H1 (cell line): ENCODE results near the gene OR51G1. TPM values are rescaled to one million over a fixed set of nuclear protein-coding genes. Genes with fewer than 3 reads are reported as not detected.

Source experiments
- CTCF ChIA-PET: fragments of 300-600 bp; sonication (Branson Sonifier 250); formaldehyde crosslinking; loops from one replicate; lab custom pipeline; 2021; ENCODE audit not compliant: partially characterized antibody; lab: Charles Lee
- POLR2A ChIA-PET: fragments of 300-600 bp; sonication (Branson Sonifier 250); formaldehyde crosslinking; loops from one replicate; lab custom pipeline; 2021; ENCODE audit warnings: inconsistent platforms; ENCODE audit not compliant: partially characterized antibody; lab: Charles Lee
- DNase-seq, 2 experiments: peaks; one replicate each; pipeline versions ENCODE4 v3.0.0 to v3.0.0-alpha.2; 2010 to 2022; ENCODE audit warnings: low spot score in 2 of 2, low read depth in 1 of 2, mixed read lengths in 1 of 2
- FAIRE-seq: peaks from 2 replicates; lab custom pipeline; 2011; peaks lifted over from hg19 to GRCh38; lab: Jason Lieb, UNC
- H2AFZ ChIP-seq: 2 replicates; pipeline ENCODE4 v1.8.1; 2012; ENCODE audit warnings: low read length, inconsistent platforms
- H2AK5ac ChIP-seq: 2 replicates; pipeline ENCODE4 v1.6.1; 2013; ENCODE audit warnings: low read depth, low read length
- H2BK120ac ChIP-seq: replicated peaks from 2 replicates; pipeline ENCODE3; 2013; ENCODE audit warnings: low read depth, low read length, inconsistent platforms
- H2BK12ac ChIP-seq: 2 replicates; pipeline ENCODE4 v1.6.1; 2013; ENCODE audit warnings: low read depth, low read length
- H2BK15ac ChIP-seq: 2 replicates; pipeline ENCODE4 v1.6.1; 2013; ENCODE audit warnings: low read length
- H2BK20ac ChIP-seq: 2 replicates; pipeline ENCODE4 v1.6.1; 2013; ENCODE audit warnings: low read length
- H2BK5ac ChIP-seq: 2 replicates; pipeline ENCODE4 v1.6.1; 2013; ENCODE audit warnings: low read depth, low read length
- H3K14ac ChIP-seq: 2 replicates; pipeline ENCODE4 v1.6.1; 2013; ENCODE audit warnings: inconsistent platforms; ENCODE audit not compliant: insufficient read length
- H3K18ac ChIP-seq: 2 replicates; pipeline ENCODE4 v1.6.1; 2013; ENCODE audit warnings: low read length; ENCODE audit errors: extremely low read depth
- H3K23ac ChIP-seq: 2 replicates; pipeline ENCODE4 v1.6.1; 2013; ENCODE audit warnings: inconsistent platforms; ENCODE audit not compliant: insufficient read length
- H3K23me2 ChIP-seq: 2 replicates; pipeline ENCODE4 v1.6.1; 2013; ENCODE audit warnings: low read depth, low read length
- H3K27ac ChIP-seq: 2 replicates; pipeline ENCODE4 v1.6.1; 2011; ENCODE audit warnings: low read depth, low read length, inconsistent platforms
- H3K27me3 ChIP-seq, 4 experiments: replicated peaks in 1 of 4; 1 replicate in 1 of 4; 2 replicates in 3 of 4; pipeline versions ENCODE4 v1.6.1 to v1.8.1; 2011 to 2013; ENCODE audit warnings: low read length in 3 of 4, mild to moderate bottlenecking in 3 of 4, inconsistent platforms in 2 of 4, mixed read lengths in 2 of 4, moderate library complexity in 1 of 4; ENCODE audit not compliant: control insufficient read depth in 3 of 4, insufficient read depth in 3 of 4; ENCODE audit errors: extremely low read depth in 1 of 4
- H3K36me3 ChIP-seq, 4 experiments: 2 replicates each; pipeline versions ENCODE4 v1.6.1 to v1.8.1; 2011 to 2013; ENCODE audit warnings: mild to moderate bottlenecking in 4 of 4, low read length in 3 of 4, moderate library complexity in 2 of 4, control low read depth in 1 of 4, inconsistent platforms in 1 of 4; ENCODE audit not compliant: insufficient read depth in 4 of 4, control insufficient read depth in 2 of 4
- H3K4ac ChIP-seq: replicated peaks from 2 replicates; pipeline ENCODE3; 2013; ENCODE audit warnings: low read length, low read depth, mixed read lengths, inconsistent platforms; ENCODE audit not compliant: insufficient read length
- H3K4me1 ChIP-seq, 4 experiments: replicated peaks in 1 of 4; 1 replicate in 1 of 4; 2 replicates in 3 of 4; pipeline versions ENCODE4 v1.6.1 to v1.8.1; 2011 to 2013; ENCODE audit warnings: low read length in 3 of 4, inconsistent platforms in 2 of 4, mixed read lengths in 1 of 4; ENCODE audit not compliant: insufficient read depth in 4 of 4, control insufficient read depth in 3 of 4
- H3K4me2 ChIP-seq, 2 experiments: 2 replicates each; pipeline versions ENCODE4 v1.6.1 to v1.8.1; 2011 to 2013; ENCODE audit warnings: low read depth in 2 of 2, low read length in 2 of 2, control low read depth in 1 of 2, inconsistent platforms in 1 of 2, mild to moderate bottlenecking in 1 of 2; ENCODE audit not compliant: insufficient read depth in 1 of 2
- H3K4me3 ChIP-seq, 4 experiments: fragments of 200-600, 300-600 bp in 1 of 4; sonication (generic), shearing (Covaris generic), sonication (Bioruptor Twin) in 1 of 4; 2 replicates each; pipeline versions ENCODE4 v1.5.1 to v1.8.1; 2011 to 2016; ENCODE audit warnings: low read length in 4 of 4, low read depth in 3 of 4, control low read depth in 2 of 4, inconsistent platforms in 2 of 4, mild to moderate bottlenecking in 2 of 4, mixed read lengths in 1 of 4, moderate library complexity in 1 of 4; ENCODE audit not compliant: insufficient read depth in 2 of 4; ENCODE audit errors: extremely low read depth in 1 of 4
- H3K56ac ChIP-seq: replicated peaks from 2 replicates; pipeline ENCODE3; 2013; ENCODE audit warnings: low read depth, mild to moderate bottlenecking, mixed read lengths, low read length, inconsistent platforms; ENCODE audit not compliant: insufficient read length
- H3K79me1 ChIP-seq: 2 replicates; pipeline ENCODE4 v1.6.1; 2013; ENCODE audit warnings: low read depth, low read length, control low read depth
- H3K79me2 ChIP-seq, 2 experiments: 2 replicates each; pipeline versions ENCODE4 v1.6.1 to v1.8.1; 2012 to 2013; ENCODE audit warnings: low read length in 2 of 2, mild to moderate bottlenecking in 2 of 2, inconsistent platforms in 1 of 2; ENCODE audit not compliant: insufficient read depth in 2 of 2, control insufficient read depth in 1 of 2
- H3K9ac ChIP-seq, 4 experiments: replicated peaks in 1 of 4; 1 replicate in 1 of 4; 2 replicates in 3 of 4; pipeline versions ENCODE4 v1.6.1 to v1.8.1; 2011 to 2013; ENCODE audit warnings: low read depth in 3 of 4, low read length in 3 of 4, control low read depth in 2 of 4, mild to moderate bottlenecking in 2 of 4, moderate library complexity in 2 of 4, inconsistent platforms in 1 of 4; ENCODE audit errors: extremely low read depth in 1 of 4
- H3K9me3 ChIP-seq, 2 experiments: 2 replicates each; pipeline versions ENCODE4 v1.6.1 to v1.8.1; 2012 to 2013; ENCODE audit warnings: mild to moderate bottlenecking in 2 of 2, moderate library complexity in 2 of 2, control low read depth in 1 of 2, inconsistent platforms in 1 of 2, low read depth in 1 of 2, low read length in 1 of 2, mixed read lengths in 1 of 2; ENCODE audit not compliant: insufficient read depth in 2 of 2
- H4K20me1 ChIP-seq, 2 experiments: replicated peaks in 1 of 2; 2 replicates each; pipeline versions ENCODE3 to v1.8.1; 2011 to 2013; ENCODE audit warnings: inconsistent platforms in 2 of 2, low read length in 2 of 2, mild to moderate bottlenecking in 1 of 2; ENCODE audit not compliant: insufficient read depth in 2 of 2, control insufficient read depth in 1 of 2
- H4K5ac ChIP-seq: 2 replicates; pipeline ENCODE4 v1.6.1; 2013; ENCODE audit warnings: low read length, low read depth, mixed read lengths, inconsistent platforms; ENCODE audit not compliant: insufficient read length
- H4K8ac ChIP-seq: 2 replicates; pipeline ENCODE4 v1.8.0; 2013; ENCODE audit warnings: mild to moderate bottlenecking, moderate library complexity, low read length, inconsistent platforms; ENCODE audit not compliant: insufficient read depth; ENCODE audit errors: extremely low read depth
- H4K91ac ChIP-seq: replicated peaks from 2 replicates; pipeline ENCODE3; 2013; ENCODE audit warnings: low read length, mixed read lengths, inconsistent platforms; ENCODE audit not compliant: insufficient read length
- BCL11A ChIP-seq, 2 experiments: IDR thresholded peaks; one replicate each; pipeline ENCODE4 v1.6.1; 2011; ENCODE audit warnings: low read depth in 2 of 2, low read length in 2 of 2, mild to moderate bottlenecking in 2 of 2
- CHD1 ChIP-seq: IDR thresholded peaks from 2 replicates; pipeline ENCODE4 v1.6.1; 2012; ENCODE audit warnings: low read depth, low read length, improper control_type of control experiment
- CHD2 ChIP-seq: IDR thresholded peaks from 2 replicates; pipeline ENCODE4 v1.6.1; 2012; ENCODE audit warnings: low read length, improper control_type of control experiment
- CREB1 ChIP-seq: IDR thresholded peaks from 2 replicates; pipeline ENCODE4 v1.6.1; 2012; ENCODE audit warnings: inconsistent platforms
- EP300 ChIP-seq, 2 experiments: IDR thresholded peaks; 1 replicate in 1 of 2; 2 replicates in 1 of 2; pipeline ENCODE4 v1.6.1; 2011 to 2012; ENCODE audit warnings: low read depth in 2 of 2, low read length in 2 of 2, mild to moderate bottlenecking in 2 of 2, borderline replicate concordance in 1 of 2, inconsistent platforms in 1 of 2, moderate library complexity in 1 of 2
- HDAC2 ChIP-seq, 2 experiments: fragments of 300-600 bp in 1 of 2; sonication (generic) in 1 of 2; IDR thresholded peaks; 2 replicates each; pipeline ENCODE4 v1.6.1; 2011 to 2012; ENCODE audit warnings: low read depth in 2 of 2, low read length in 2 of 2, mild to moderate bottlenecking in 2 of 2, moderate library complexity in 2 of 2, borderline replicate concordance in 1 of 2, inconsistent platforms in 1 of 2
- RBBP5 ChIP-seq: IDR thresholded peaks from 2 replicates; pipeline ENCODE4 v1.7.1; 2012; ENCODE audit warnings: low read depth, mild to moderate bottlenecking, inconsistent platforms, low read length, moderate library complexity, borderline replicate concordance
- RNF2 ChIP-seq: fragments of 200-900, 300-1000 bp; sonication (generic); IDR thresholded peaks from 2 replicates; pipeline ENCODE4 v1.7.1; 2016; ENCODE audit warnings: borderline replicate concordance, low read depth, mild to moderate bottlenecking, antibody characterized with exemption, low read length; ENCODE audit not compliant: poor library complexity, severe bottlenecking; ENCODE audit errors: missing control alignments
- SIRT6 ChIP-seq: IDR thresholded peaks from one replicate; pipeline ENCODE4 v1.7.1; 2012; ENCODE audit warnings: low read length, inconsistent platforms
- SIX5 ChIP-seq: IDR thresholded peaks from 2 replicates; pipeline ENCODE4 v1.6.1; 2011; ENCODE audit warnings: mild to moderate bottlenecking, low read depth, low read length
- TAF1 ChIP-seq: IDR thresholded peaks from 2 replicates; pipeline ENCODE4 v1.6.1; 2011; ENCODE audit warnings: mild to moderate bottlenecking, low read depth, low read length
- YY1 ChIP-seq: IDR thresholded peaks from 2 replicates; pipeline ENCODE4 v1.6.1; 2011; ENCODE audit warnings: low read depth, mild to moderate bottlenecking, low read length
- polyA plus RNA-seq, 7 experiments: library from polyadenylated mRNA; depleted of rRNA in 3 of 7; stranded (reverse) in 5 of 7; unstranded in 2 of 7; fragments of >200 nt in 5 of 7; fragments of 200-250 nt in 2 of 7; gene quantifications; 1 replicate in 5 of 7; 2 replicates in 1 of 7; 4 replicates in 1 of 7; pipeline versions ENCODE4 v1.2.1 to v1.2.3, GENCODE V29; 2011 to 2013; ENCODE audit warnings: missing spikeins in 2 of 7, mixed read lengths in 2 of 7
- total RNA-seq: library from RNA; stranded (reverse); fragmentation: NEBNext Ultra II Directional; extraction: Animal tissue kit (Norgen Biotek cat#: 25700); gene quantifications from 2 replicates; pipeline ENCODE4 v1.2.1, GENCODE V29; 2021
- TF ChIP-seq, protein P1 (sequence below): IDR thresholded peaks from 2 replicates; pipeline ENCODE4 v1.6.1; 2011; ENCODE audit warnings: low read length, improper control_type of control experiment

Gene OR51G1
- total and polyA plus RNA-seq, 2 of the 8 experiments (the other 6 are each of a cell fraction or from before 2014, with no cell fraction given), result not detected

DNA sequence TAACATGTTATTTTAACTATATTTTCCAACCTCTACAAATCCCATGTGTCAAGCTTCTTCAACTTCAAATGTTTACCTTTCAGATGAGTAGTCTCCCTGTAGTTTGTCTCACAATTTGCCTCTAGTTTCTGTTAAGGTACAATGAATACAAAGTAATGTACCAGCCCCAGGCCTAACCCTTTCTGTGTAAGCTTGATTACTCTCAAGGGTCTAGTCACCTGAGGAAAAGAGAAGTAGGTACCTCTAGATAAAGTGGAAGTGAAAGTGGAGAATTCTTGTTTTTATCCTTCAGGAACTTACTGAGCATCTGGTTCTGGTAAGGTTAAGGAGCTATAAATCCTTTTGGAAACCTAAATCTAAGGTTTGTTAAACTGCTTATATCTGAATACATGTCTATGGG is 20.7 kb downstream of the OR51G1 start, which contains the start of gene OR51A7:
OR51A7 (plus strand) TSS at position 300 of the 400 bp plus-strand sequence. CDS start 3,587 bp downstream, outside the sequence.
- Histone ChIP-seq H2BK20ac (no peak within 1 kb of the TSS), H3K4me2 (no peak within 1 kb of the TSS), H2BK5ac (no peak within 1 kb of the TSS), H2AFZ (no peak within 1 kb of the TSS), H3K56ac (no peak within 1 kb of the TSS), H3K14ac (no peak within 1 kb of the TSS), H2BK15ac (no peak within 1 kb of the TSS), H4K20me1 (no peaks in the 10 kb centered on the region), H3K79me2 (no peaks in the 10 kb centered on the region), H4K91ac (no peak within 1 kb of the TSS), H3K9ac (no peak within 1 kb of the TSS), H3K27ac (no peak within 1 kb of the TSS), H3K27me3 (no peaks in the 10 kb centered on the region), H4K5ac (no peak within 1 kb of the TSS), H4K8ac (no peak within 1 kb of the TSS), H3K18ac (no peak within 1 kb of the TSS), H3K4me3 (no peak within 1 kb of the TSS), H3K9me3 (no peaks in the 10 kb centered on the region), H3K4me1 (no peaks in the 10 kb centered on the region), H3K36me3 (no peaks in the 10 kb centered on the region), H3K23ac (no peak within 1 kb of the TSS), H2BK120ac (no peak within 1 kb of the TSS), H2BK12ac (no peak within 1 kb of the TSS), H3K4ac (no peak within 1 kb of the TSS), H3K79me1 (no peaks in the 10 kb centered on the region), H3K23me2 (no peaks in the 10 kb centered on the region), H2AK5ac (no peak within 1 kb of the TSS)
- no peak for FAIRE-seq
- DNase-seq, result no peak
- CTCF ChIA-PET, result no interaction called here
- POLR2A ChIA-PET, result no interaction called here
- TF ChIP-seq CREB1 (no peak), RNF2 (no peak), SIX5 (no peak), HDAC2 (IDR thresholded peaks at IDR 0.05; ENCODE audit: borderline replicate concordance in 1 of 2, low read depth in 2 of 2, low read length in 2 of 2) (no peak), SIRT6 (no peak), RBBP5 (no peak), CHD1 (no peak), BCL11A (IDR thresholded peaks at IDR 0.05; ENCODE audit: low read depth in 2 of 2, low read length in 2 of 2) (no peak), EP300 (IDR thresholded peaks at IDR 0.05; ENCODE audit: borderline replicate concordance in 1 of 2, low read depth in 2 of 2, low read length in 2 of 2) (no peak), YY1 (no peak), CHD2 (no peak), TAF1 (no peak)
- TF ChIP-seq, protein P1, sequence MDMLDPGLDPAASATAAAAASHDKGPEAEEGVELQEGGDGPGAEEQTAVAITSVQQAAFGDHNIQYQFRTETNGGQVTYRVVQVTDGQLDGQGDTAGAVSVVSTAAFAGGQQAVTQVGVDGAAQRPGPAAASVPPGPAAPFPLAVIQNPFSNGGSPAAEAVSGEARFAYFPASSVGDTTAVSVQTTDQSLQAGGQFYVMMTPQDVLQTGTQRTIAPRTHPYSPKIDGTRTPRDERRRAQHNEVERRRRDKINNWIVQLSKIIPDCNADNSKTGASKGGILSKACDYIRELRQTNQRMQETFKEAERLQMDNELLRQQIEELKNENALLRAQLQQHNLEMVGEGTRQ, result no peak
